Natural killer cell (primary cell): ENCODE data around the gene IFT74. TPM values are rescaled to one million over a fixed set of nuclear protein-coding genes. Genes with fewer than 3 reads are reported as not detected.

Experiments
- ATAC-seq, 3 donors: fragments of 150-1000 bp in 2 of 3; fragments of 200-7000 bp in 1 of 3; cut with Tn5 transposase; 1 replicate in 1 of 3; 2 replicates in 2 of 3; pipeline ENCODE4 v1.10.0; 2021; ENCODE audit warnings: mild to moderate bottlenecking in 2 of 3, moderate library complexity in 2 of 3
- DNase-seq, 2 donors: peaks; one replicate each; pipeline versions ENCODE4 v3.0.0 to v3.0.0-alpha.2; 2013 to 2021; ENCODE audit warnings: mixed read lengths in 1 of 2
- H3K27ac ChIP-seq: one replicate; pipeline ENCODE4 v1.5.1; 2013; ENCODE audit warnings: mild to moderate bottlenecking, low read length
- H3K27me3 ChIP-seq: one replicate; pipeline ENCODE4 v1.6.1; 2013; ENCODE audit warnings: low read length; ENCODE audit not compliant: control insufficient read depth, insufficient read depth
- H3K36me3 ChIP-seq: one replicate; pipeline ENCODE4 v1.6.1; 2013; ENCODE audit warnings: low read length; ENCODE audit not compliant: control insufficient read depth, insufficient read depth
- H3K4me1 ChIP-seq: one replicate; pipeline ENCODE4 v1.6.1; 2013; ENCODE audit warnings: low read length; ENCODE audit not compliant: control insufficient read depth, insufficient read depth
- H3K4me3 ChIP-seq: one replicate; pipeline ENCODE4 v1.5.1; 2013; ENCODE audit warnings: low read length
- H3K9me3 ChIP-seq: one replicate; pipeline ENCODE4 v1.6.1; 2013; ENCODE audit warnings: low read length; ENCODE audit not compliant: control insufficient read depth, insufficient read depth
- H3K27ac Mint-ChIP-seq, 2 donors: one replicate each; pipeline ENCODE4 v1.8.0; 2022; ENCODE audit warnings: mild to moderate bottlenecking in 2 of 2, mixed read lengths in 2 of 2, moderate library complexity in 1 of 2
- H3K27me3 Mint-ChIP-seq, 2 donors: one replicate each; pipeline ENCODE4 v1.8.0; 2022; ENCODE audit warnings: low read depth in 2 of 2, mixed read lengths in 2 of 2
- H3K36me3 Mint-ChIP-seq: one replicate; pipeline ENCODE4 v1.8.0; 2022; ENCODE audit warnings: mixed read lengths
- H3K4me1 Mint-ChIP-seq, 2 donors: one replicate each; pipeline ENCODE4 v1.8.0; 2022; ENCODE audit warnings: mixed read lengths in 2 of 2
- H3K4me3 Mint-ChIP-seq: one replicate; pipeline ENCODE4 v1.8.0; 2022; ENCODE audit warnings: mild to moderate bottlenecking, moderate library complexity, mixed read lengths
- H3K9me3 Mint-ChIP-seq, 2 donors: one replicate each; pipeline ENCODE4 v1.8.0; 2022; ENCODE audit warnings: mixed read lengths in 2 of 2
- CTCF ChIP-seq: fragments of 200-600 bp; IDR thresholded peaks from one replicate; pipeline ENCODE4 v1.8.0; 2022; ENCODE audit warnings: antibody characterized with exemption
- WGBS: methylation state at CpG from one replicate; pipeline ENCODE4 v1.1.7; 2013; ENCODE audit warnings: missing lambda C conversion rate; ENCODE audit not compliant: insufficient coverage; 5-methylcytosine and 5-hydroxymethylcytosine counted together
- intact Hi-C: fragments of 100-400 bp; cut with micrococcal nuclease; formaldehyde crosslinking; loops from one replicate; pipeline ENCODE4 v1.14.2; 2022
- total RNA-seq, 4 donors: library from RNA; stranded (reverse); fragments of 120-200 nt in 1 of 4; gene quantifications; one replicate each; pipeline versions ENCODE4 v1.2.3 to v1.2.4, GENCODE V29; 2013 to 2022

IFT74 gene
- total RNA-seq, 3 donors from 2014 or later (not counting 1 experiment from before 2014, with no cell fraction given), result 6.0 to 8.7 (median 7.0) TPM

GRCh38 chr9:27037499-27037898, 81.3 kb downstream of the IFT74 start:
- H3K4me3 ChIP-seq, result no peak overlapping the region
- Mint-ChIP-seq H3K4me1 (no peaks in the 10 kb centered on the region), H3K9me3 (no peaks in the 10 kb centered on the region), H3K27ac (no peak overlapping the region), H3K27me3 (no peaks in the 10 kb centered on the region), H3K4me3 (no peak overlapping the region), H3K36me3 (no peaks in the 10 kb centered on the region)
- no peak for TF ChIP-seq CTCF
- no peaks in the 10 kb centered on the region for H3K4me1 ChIP-seq
- H3K27ac ChIP-seq, result no peak overlapping the region
- H3K27me3 ChIP-seq, result no peaks in the 10 kb centered on the region
- ATAC-seq (no peak), DNase-seq (no peak)
- H3K9me3 ChIP-seq, result no peaks in the 10 kb centered on the region
- intact Hi-C loops, result loop anchor here (10.0 kb wide), 1 partner anchor 497 kb away; no protein-coding TSS in a partner anchor
- no peaks in the 10 kb centered on the region for H3K36me3 ChIP-seq
- WGBS, result 97% methylated on average over 2 of the region's 2 CpGs

- no peaks in the 10 kb centered on the region for H3K27me3 Mint-ChIP-seq
- intact Hi-C loops, result no loop called here
- Histone ChIP-seq H3K9me3 (no peaks in the 10 kb centered on the region), H3K27me3 (no peaks in the 10 kb centered on the region), H3K36me3 (no peaks in the 10 kb centered on the region), H3K4me3 (no peak overlapping the region), H3K4me1 (no peaks in the 10 kb centered on the region), H3K27ac (no peak overlapping the region)
- no peak overlapping the region for H3K27ac Mint-ChIP-seq
- no peak for ATAC-seq
- no peak overlapping the region for H3K4me3 Mint-ChIP-seq
- no peaks in the 10 kb centered on the region for H3K36me3 Mint-ChIP-seq
- no peaks in the 10 kb centered on the region for H3K9me3 Mint-ChIP-seq
- H3K4me1 Mint-ChIP-seq, result no peaks in the 10 kb centered on the region
- DNase-seq, result no peak
- TF ChIP-seq CTCF, result no peak
Observed at GRCh38 chr9:27041746-27042145, 85.5 kb downstream of the IFT74 start.

- WGBS, result 92% methylated on average over 1 of the region's 1 CpG
- H3K27ac ChIP-seq, result no peak overlapping the region
- TF ChIP-seq CTCF, result no peak
- no peaks in the 10 kb centered on the region for H3K36me3 ChIP-seq
- ATAC-seq, result no peak
- no peaks in the 10 kb centered on the region for H3K9me3 ChIP-seq
- Mint-ChIP-seq H3K36me3 (no peaks in the 10 kb centered on the region), H3K4me3 (no peak overlapping the region), H3K4me1 (no peaks in the 10 kb centered on the region), H3K27me3 (no peaks in the 10 kb centered on the region), H3K9me3 (no peaks in the 10 kb centered on the region), H3K27ac (no peak overlapping the region)
- DNase-seq, result no peak
- no peaks in the 10 kb centered on the region for H3K27me3 ChIP-seq
- H3K4me1 ChIP-seq, result no peaks in the 10 kb centered on the region
- intact Hi-C loops, result no loop called here
- H3K4me3 ChIP-seq, result no peak overlapping the region
Observed at GRCh38 chr9:27042476-27042875, 86.3 kb downstream of the IFT74 start.

DNA sequence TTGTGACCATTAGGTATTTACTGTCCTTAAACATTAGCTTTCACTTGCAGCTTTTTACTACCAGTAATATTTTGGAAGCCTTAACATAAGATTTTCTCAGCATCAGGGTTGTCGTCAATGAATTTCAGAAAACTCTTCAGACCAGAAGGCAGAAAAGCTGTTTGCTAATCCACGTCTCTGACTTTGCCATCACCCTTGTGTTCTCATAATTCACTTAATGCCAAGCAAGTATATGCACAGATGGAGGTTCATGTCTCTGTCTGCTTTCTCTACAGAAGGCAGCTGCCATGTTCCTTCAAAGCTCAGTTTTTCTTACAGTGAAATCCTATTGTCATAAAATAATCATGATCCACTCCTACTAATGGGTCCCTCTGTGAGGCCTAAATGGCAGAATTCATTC, 87.0 kb downstream of the IFT74 start:
- no peak for TF ChIP-seq CTCF
- no peaks in the 10 kb centered on the region for H3K9me3 ChIP-seq
- Mint-ChIP-seq H3K27me3 (no peaks in the 10 kb centered on the region), H3K36me3 (no peaks in the 10 kb centered on the region), H3K4me3 (no peak overlapping the region), H3K9me3 (no peaks in the 10 kb centered on the region), H3K27ac (no peak overlapping the region), H3K4me1 (no peaks in the 10 kb centered on the region)
- ATAC-seq (no peak), DNase-seq (no peak)
- intact Hi-C loops, result no loop called here
- H3K4me3 ChIP-seq, result no peak overlapping the region
- H3K27me3 ChIP-seq, result no peaks in the 10 kb centered on the region
- WGBS, result 94% methylated on average over 2 of the region's 2 CpGs
- no peak overlapping the region for H3K27ac ChIP-seq
- H3K36me3 ChIP-seq, result no peaks in the 10 kb centered on the region
- H3K4me1 ChIP-seq, result no peaks in the 10 kb centered on the region
